Vagina (tissue), 2 donors: ENCODE results near the gene ARHGEF28.

Experiments
- POLR2A ChIP-seq, 2 donors: fragments of 450-650 bp; IDR thresholded peaks; one replicate each; pipeline ENCODE4 v1.6.1; 2017; ENCODE audit warnings: antibody characterized with exemption in 2 of 2, mild to moderate bottlenecking in 2 of 2, moderate library complexity in 2 of 2
- TF ChIP-seq, protein P1 (sequence below), 3 experiments: fragments of 450-650 bp in 2 of 3; fragments of 200-600 bp in 1 of 3; sonication (generic) in 1 of 3; IDR thresholded peaks; one replicate each; pipeline ENCODE4 v1.5.1; 2017 to 2019; ENCODE audit warnings: antibody characterized with exemption in 3 of 3, mild to moderate bottlenecking in 2 of 3, moderate library complexity in 2 of 3

DNA sequence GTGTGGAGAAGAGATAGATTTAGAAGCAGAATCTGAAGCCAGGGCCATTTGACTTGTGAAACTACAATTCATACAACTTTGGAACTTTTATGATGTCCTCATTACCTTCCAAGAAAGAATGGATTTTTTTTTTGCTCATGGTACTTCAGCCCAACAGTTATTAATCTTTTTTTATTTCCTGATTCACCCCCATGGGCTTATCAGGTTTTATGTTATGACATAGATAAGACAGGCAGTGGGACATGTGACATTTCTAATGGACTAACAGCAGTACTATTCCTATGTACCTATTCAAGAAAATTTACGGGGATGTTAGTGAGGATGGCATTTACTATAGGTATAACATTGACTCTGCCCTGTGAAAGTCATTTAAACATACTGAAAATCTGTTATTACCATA lies 204.7 kb downstream of the ARHGEF28 start:
- no peak for TF ChIP-seq POLR2A (IDR thresholded peaks at IDR 0.05)
- TF ChIP-seq, protein P1, sequence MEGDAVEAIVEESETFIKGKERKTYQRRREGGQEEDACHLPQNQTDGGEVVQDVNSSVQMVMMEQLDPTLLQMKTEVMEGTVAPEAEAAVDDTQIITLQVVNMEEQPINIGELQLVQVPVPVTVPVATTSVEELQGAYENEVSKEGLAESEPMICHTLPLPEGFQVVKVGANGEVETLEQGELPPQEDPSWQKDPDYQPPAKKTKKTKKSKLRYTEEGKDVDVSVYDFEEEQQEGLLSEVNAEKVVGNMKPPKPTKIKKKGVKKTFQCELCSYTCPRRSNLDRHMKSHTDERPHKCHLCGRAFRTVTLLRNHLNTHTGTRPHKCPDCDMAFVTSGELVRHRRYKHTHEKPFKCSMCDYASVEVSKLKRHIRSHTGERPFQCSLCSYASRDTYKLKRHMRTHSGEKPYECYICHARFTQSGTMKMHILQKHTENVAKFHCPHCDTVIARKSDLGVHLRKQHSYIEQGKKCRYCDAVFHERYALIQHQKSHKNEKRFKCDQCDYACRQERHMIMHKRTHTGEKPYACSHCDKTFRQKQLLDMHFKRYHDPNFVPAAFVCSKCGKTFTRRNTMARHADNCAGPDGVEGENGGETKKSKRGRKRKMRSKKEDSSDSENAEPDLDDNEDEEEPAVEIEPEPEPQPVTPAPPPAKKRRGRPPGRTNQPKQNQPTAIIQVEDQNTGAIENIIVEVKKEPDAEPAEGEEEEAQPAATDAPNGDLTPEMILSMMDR (IDR thresholded peaks at IDR 0.05), result no peak
